CD4-positive, alpha-beta T cell treated with Interleukin-17A for 1 hour (primary cell): ENCODE measurements around the gene MMP15.

Experiments
- DNase-seq: peaks from one replicate; pipeline ENCODE4 v3.0.0-alpha.2; 2020

The MMP15 gene

GRCh38 chr16:58020628-58021521 is 4.7 kb upstream of the MMP15 start:
- peak; percentile 77 for DNase-seq

- no peak for DNase-seq
These were observed 3.6 kb upstream of the MMP15 start for GRCh38 chr16:58021661-58022551.

- DNase-seq: no peak
These were observed 2.8 kb upstream of the MMP15 start for GRCh38 chr16:58022601-58023371.

- peak; percentile 34 for DNase-seq
These were observed 836 bp upstream of the MMP15 start for GRCh38 chr16:58024486-58025350.

GRCh38 chr16:58026139-58026704 is 668 bp downstream of the MMP15 start:
- no peak for DNase-seq

GRCh38 chr16:58026705-58027160 is 1.2 kb downstream of the MMP15 start:
- DNase-seq: no peak

GRCh38 chr16:58027161-58027915 is 1.8 kb downstream of the MMP15 start:
- DNase-seq: no peak

GRCh38 chr16:58027916-58028455 is 2.4 kb downstream of the MMP15 start:
- no peak for DNase-seq

GRCh38 chr16:58028541-58029070 is 3.1 kb downstream of the MMP15 start:
- DNase-seq: no peak

GRCh38 chr16:58029410-58029809 is 3.9 kb downstream of the MMP15 start:
- no peak for DNase-seq

- DNase-seq: no peak
These were observed 4.7 kb downstream of the MMP15 start for GRCh38 chr16:58030136-58030840.

GRCh38 chr16:58031016-58031800 is 5.7 kb downstream of the MMP15 start:
- no peak for DNase-seq

- DNase-seq: no peak
These were observed 7.2 kb downstream of the MMP15 start for GRCh38 chr16:58032710-58033293.

GRCh38 chr16:58034128-58034685 is 8.7 kb downstream of the MMP15 start:
- no peak for DNase-seq

GRCh38 chr16:58034774-58035173 is 9.2 kb downstream of the MMP15 start:
- no peak for DNase-seq

- DNase-seq: no peak
These were observed 10.0 kb downstream of the MMP15 start for GRCh38 chr16:58035356-58036170.

- DNase-seq: no peak
These were observed 11.4 kb downstream of the MMP15 start for GRCh38 chr16:58036943-58037342.
